IPS-18c (cell line): ENCODE data around the gene POPDC3.
"Not testable (repeated sequence)": the region's sequence is repeated elsewhere in the genome, so short reads cannot be mapped to it uniquely, and the experiment has no call there.

Experiments
- H3K4me3 ChIP-seq: 2 replicates; pipeline ENCODE4 v1.7.0; 2013; ENCODE audit warnings: low read depth, mild to moderate bottlenecking, low read length, moderate library complexity; ENCODE audit not compliant: insufficient read depth
- H3K9me3 ChIP-seq: one replicate; pipeline ENCODE4 v1.6.1; 2013; ENCODE audit warnings: mild to moderate bottlenecking, low read length, moderate library complexity; ENCODE audit not compliant: control insufficient read depth, insufficient read depth

The POPDC3 gene

GRCh38 chr6:105174512-105174911 is 5.3 kb downstream of the POPDC3 start:
- Histone ChIP-seq H3K4me3 (no peak overlapping the region), H3K9me3 (no peaks in the 10 kb centered on the region)

DNA sequence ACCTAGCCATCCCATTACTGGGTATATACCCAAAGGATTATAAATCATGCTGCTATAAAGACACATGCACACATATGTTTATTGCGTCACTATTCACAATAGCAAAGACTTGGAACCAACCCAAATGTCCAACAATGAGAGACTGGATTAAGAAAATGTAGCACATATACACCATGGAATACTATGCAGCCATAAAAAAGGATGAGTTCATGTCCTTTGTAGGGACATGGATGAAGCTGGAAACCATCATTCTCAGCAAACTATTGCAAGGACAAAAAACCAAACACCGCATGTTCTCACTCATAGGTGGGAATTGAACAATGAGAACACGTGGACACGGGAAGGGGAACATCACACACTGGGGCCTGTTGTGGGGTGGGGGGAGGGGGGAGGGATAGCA is 7.3 kb downstream of the POPDC3 start:
- not testable (repeated sequence) for H3K4me3 ChIP-seq, H3K9me3 ChIP-seq

GRCh38 chr6:105170059-105170458 is 9.8 kb downstream of the POPDC3 start:
- H3K9me3 ChIP-seq: no peaks in the 10 kb centered on the region
- no peak overlapping the region for H3K4me3 ChIP-seq

- no peaks in the 10 kb centered on the region for H3K9me3 ChIP-seq
These were observed 11.9 kb downstream of the POPDC3 start for GRCh38 chr6:105167914-105168313.

GRCh38 chr6:105164418-105164817 is 15.4 kb downstream of the POPDC3 start:
- Histone ChIP-seq H3K4me3 (no peak overlapping the region), H3K9me3 (no peaks in the 10 kb centered on the region)

More at GRCh38 chr6:105167914-105168313, 11.9 kb downstream of the POPDC3 start:
- H3K4me3 ChIP-seq: no peak overlapping the region

GRCh38 chr6:105163183-105163582 is 16.6 kb downstream of the POPDC3 start:
- Histone ChIP-seq H3K4me3 (no peak overlapping the region), H3K9me3 (no peaks in the 10 kb centered on the region)

- H3K4me3 ChIP-seq: no peak overlapping the region
- no peaks in the 10 kb centered on the region for H3K9me3 ChIP-seq
These were observed 17.4 kb downstream of the POPDC3 start for GRCh38 chr6:105162377-105162776.

DNA sequence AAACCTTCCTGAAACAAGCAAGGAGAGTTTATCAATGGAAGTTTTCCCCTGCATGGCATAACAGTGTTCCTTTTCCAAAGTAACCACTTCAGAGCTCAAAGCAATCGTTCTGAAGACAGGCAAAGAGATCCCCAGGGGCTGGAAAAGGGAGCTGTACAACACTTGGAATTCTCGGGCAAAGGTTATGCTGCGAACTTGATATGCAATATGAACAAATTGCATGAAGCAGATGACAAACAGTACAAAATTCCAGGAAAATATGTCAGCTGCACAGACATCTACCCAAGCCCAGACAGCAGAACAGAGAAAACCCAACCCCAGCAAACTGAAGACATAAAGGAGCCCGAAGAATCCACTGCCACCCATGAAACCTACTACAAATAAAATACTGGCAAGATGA is 18.4 kb downstream of the POPDC3 start:
- H3K4me3 ChIP-seq: no peak overlapping the region
- no peaks in the 10 kb centered on the region for H3K9me3 ChIP-seq

DNA sequence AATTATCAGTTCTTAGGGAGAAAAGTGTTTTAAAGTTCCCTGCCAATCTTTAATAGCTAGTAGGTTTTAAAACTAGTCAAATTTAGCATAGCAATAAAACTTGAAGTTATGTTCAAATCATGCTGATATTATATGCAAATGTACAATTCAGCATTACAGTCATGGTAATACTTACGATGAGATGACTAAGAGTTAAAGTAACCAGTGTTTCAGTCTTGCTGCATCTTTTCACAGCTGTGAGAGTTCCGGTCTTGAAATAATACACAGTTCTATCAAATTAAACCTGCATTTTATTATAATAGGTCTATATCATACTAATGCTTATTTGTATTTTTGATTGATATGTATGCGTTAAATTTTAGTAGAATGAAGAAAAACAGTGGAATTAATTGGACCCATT is 26.1 kb downstream of the POPDC3 start:
- no peak overlapping the region for H3K4me3 ChIP-seq

DNA sequence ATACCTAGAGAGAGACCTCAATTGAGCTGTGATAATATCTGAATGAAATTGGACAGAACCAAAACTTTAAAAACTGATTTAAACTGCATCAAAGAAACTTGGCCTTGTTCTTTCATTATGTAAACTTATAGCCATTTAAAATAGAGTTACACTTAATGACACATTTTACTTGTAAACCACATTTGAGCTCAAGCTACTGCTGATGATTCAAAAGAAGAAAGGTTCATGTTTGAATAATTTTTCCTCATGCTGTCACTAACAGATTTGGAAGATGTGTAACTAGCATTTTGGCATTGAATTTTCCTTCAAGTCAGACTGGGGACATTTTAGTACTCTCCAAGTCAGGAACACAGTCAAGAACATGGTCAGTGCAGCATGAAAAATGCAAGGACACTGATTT is 26.9 kb downstream of the POPDC3 start:
- Histone ChIP-seq H3K9me3 (no peaks in the 10 kb centered on the region), H3K4me3 (no peak overlapping the region)

More for the DNA sequence above, 26.1 kb downstream of the POPDC3 start:
- H3K9me3 ChIP-seq: no peaks in the 10 kb centered on the region

DNA sequence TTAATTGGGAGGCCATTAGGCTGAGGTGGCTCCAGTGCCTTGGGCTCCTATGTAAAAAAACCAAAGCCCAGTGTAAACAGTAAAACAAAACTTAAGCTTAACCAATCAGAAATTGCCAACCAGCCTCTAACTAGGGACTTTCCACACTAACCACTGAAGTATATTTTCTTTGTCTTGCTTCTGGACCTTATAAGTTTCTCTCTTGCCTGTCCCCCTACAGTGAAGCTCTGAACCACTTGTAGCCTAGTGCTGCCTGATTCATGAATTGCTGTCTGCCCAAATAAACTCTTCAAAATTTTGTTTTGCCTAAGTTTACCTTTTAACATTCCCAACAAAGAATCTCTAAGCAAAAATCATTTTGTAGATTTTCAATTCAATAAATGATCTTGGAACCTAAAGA is 28.2 kb downstream of the POPDC3 start:
- Histone ChIP-seq H3K4me3 (no peak overlapping the region), H3K9me3 (no peaks in the 10 kb centered on the region)

- H3K4me3 ChIP-seq: no peak overlapping the region
- no peaks in the 10 kb centered on the region for H3K9me3 ChIP-seq
These were observed 41.7 kb downstream of the POPDC3 start for GRCh38 chr6:105138141-105138540.

DNA sequence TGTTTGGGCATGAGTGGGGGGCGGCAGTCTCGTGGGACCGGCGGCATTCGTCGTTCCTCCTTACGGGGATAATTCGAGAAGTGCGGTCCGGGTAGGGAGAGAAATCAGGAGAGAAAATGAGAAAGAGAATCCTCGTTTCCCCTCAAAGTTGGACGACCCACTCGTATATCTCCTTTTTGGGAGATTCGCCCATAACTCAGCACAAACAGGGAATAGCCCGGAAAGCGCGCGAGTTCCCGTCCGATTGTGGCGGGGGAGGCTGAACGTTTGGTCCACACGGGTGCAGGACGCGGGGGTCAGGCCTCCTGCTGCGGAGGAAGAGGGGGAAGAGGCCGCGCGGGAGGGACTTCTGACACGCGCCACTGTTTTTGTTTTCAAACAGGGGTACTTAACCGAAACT is 42.4 kb downstream of the POPDC3 start:
- peak overlapping the region; percentile 62 for H3K4me3 ChIP-seq

DNA sequence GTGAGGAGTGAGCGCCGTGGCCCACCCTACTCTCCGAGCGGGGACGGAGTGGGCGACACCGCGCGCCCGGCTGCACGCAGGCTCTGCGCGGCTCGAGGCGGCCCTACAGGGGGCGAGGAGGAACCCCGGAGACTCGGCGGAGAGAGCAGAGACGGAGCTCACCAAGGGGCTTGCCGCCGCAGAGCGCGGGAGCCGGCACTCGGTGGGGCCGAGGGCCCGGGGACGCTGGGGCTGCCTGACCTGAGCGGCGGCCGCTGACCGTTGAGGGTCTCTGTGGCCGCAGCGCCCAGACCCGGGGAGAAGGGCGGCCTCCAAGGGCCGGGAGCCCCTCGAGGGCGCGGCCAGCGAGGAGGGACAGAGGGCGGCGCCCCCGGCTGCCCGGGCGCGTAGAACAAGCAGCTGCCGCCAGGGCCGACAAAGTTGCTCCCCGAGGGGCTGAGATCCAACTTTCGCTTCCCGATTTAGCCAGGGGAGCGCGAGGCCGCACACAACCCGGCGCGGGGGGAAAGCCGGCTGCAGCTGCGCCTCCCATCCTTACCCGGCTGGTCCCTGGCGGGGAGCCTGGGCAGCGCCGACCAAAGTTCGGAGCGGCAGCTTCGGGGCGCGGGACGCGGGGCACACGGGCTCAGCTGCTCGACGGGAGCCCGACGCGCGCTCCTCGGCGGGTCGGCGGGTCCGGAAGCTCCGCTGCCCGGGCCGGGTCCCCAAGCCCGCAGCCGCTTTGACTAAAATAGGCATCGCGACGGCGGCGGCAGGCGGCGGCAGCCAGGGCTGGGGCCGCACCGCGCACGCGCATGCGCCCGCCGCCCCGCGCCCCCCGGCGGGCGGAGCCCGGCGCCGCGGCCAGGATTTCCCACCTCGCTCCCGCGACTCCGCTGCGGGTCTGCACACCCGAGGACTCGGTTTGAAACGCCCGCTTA is 43.1 kb downstream of the POPDC3 start:
- H3K4me3 ChIP-seq: peak overlapping the region; percentile 62

More for the DNA sequence above, 42.4 kb downstream of the POPDC3 start:
- no peaks in the 10 kb centered on the region for H3K9me3 ChIP-seq

GRCh38 chr6:105135907-105136430 is 43.8 kb downstream of the POPDC3 start:
- Histone ChIP-seq H3K9me3 (no peaks in the 10 kb centered on the region), H3K4me3 (peak overlapping the region; percentile 62)

More for the DNA sequence above, 43.1 kb downstream of the POPDC3 start:
- no peaks in the 10 kb centered on the region for H3K9me3 ChIP-seq

DNA sequence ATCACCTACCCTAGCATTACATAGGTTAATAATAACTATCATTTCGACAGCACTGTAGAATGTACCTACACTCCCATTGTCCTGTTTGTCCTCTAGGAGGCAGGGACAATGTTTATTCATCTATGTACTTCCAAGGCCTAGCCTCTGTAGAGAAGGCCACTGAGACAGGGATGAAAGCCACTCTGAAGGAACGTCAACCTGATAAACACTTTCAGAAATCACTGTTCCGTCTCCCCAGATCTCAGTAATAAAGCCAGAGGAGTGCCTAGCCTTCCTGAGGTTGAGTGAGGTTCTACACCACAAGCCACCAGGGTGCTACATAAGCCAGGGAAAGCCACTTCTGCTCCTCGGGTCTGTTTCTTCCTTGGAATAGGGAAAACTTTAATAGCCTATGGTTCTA is 44.8 kb downstream of the POPDC3 start:
- no peak overlapping the region for H3K4me3 ChIP-seq
- no peaks in the 10 kb centered on the region for H3K9me3 ChIP-seq

DNA sequence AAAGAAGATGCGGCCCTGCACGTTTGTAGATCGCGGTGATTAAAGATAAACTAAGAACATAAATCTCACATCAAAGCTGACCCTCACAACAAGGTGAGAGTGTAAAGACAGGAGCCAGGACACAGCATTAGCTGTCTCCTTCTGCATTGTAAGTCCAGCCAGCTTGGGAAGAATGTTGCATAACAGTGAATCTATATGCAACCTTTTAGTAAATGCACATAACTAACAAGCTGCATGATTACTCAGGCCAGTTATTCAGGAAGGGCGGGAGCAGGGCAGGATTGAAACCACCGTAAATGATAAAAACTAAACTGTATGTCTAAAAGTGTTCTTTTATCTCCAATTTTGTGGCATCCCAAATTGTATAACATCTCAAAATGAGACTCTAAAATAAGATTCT is 57.1 kb downstream of the POPDC3 start:
- no peaks in the 10 kb centered on the region for H3K9me3 ChIP-seq
- no peak overlapping the region for H3K4me3 ChIP-seq

DNA sequence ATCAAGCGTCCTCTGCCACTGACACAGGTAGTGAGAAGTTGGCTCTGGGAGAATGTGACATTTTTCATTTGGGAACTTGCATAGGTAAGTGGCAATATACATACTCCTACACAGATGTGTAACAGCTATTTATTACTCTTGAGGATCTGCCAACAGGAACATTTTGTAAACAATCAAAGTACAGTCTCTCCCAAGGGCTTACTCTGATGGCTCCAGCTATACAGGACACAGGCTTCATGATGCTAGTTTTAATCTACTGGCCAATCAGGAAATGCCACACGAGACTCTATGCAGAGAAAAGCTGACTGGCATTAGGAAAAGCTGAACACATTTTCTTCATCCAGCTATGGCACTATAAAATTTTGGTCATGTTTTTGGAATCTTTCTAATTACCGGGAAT is 57.8 kb downstream of the POPDC3 start:
- Histone ChIP-seq H3K4me3 (no peak overlapping the region), H3K9me3 (no peaks in the 10 kb centered on the region)
